Loucy (cell line): ENCODE measurements around the gene SYT2.

ENCODE experiments used
- H2AFZ ChIP-seq: fragments of 200-600 bp; sonication (generic); 2 replicates; pipeline ENCODE4 v1.6.0; 2016; ENCODE audit warnings: antibody characterized with exemption, mild to moderate bottlenecking, low read length, moderate library complexity
- H3F3A ChIP-seq: fragments of 200-600 bp; 2 replicates; pipeline ENCODE4 v1.6.0; 2016; ENCODE audit warnings: antibody characterized with exemption, low read depth, mild to moderate bottlenecking
- H3K27me3 ChIP-seq: fragments of 200-600 bp; sonication (generic); 2 replicates; pipeline ENCODE4 v1.6.1; 2014; ENCODE audit warnings: low read length, mild to moderate bottlenecking; ENCODE audit not compliant: insufficient read depth, poor library complexity, severe bottlenecking
- H3K36me3 ChIP-seq: fragments of 200-600 bp; sonication (generic); 2 replicates; pipeline ENCODE4 v1.6.1; 2016; ENCODE audit warnings: low read length; ENCODE audit not compliant: insufficient read depth
- H3K4me1 ChIP-seq: fragments of 200-600 bp; sonication (generic); 2 replicates; pipeline ENCODE4 v1.5.1; 2014; ENCODE audit warnings: low read length, mild to moderate bottlenecking; ENCODE audit not compliant: insufficient read depth, poor library complexity, severe bottlenecking
- H3K4me2 ChIP-seq: fragments of 200-600 bp; sonication (generic); 2 replicates; pipeline ENCODE4 v1.6.0; 2014; ENCODE audit warnings: antibody characterized with exemption, low read length, low read depth, mild to moderate bottlenecking; ENCODE audit not compliant: poor library complexity, severe bottlenecking
- H3K4me3 ChIP-seq: fragments of 200-600 bp; sonication (generic); 2 replicates; pipeline ENCODE4 v1.5.1; 2014; ENCODE audit warnings: low read length, mild to moderate bottlenecking, mixed read lengths; ENCODE audit not compliant: poor library complexity, severe bottlenecking
- H3K79me2 ChIP-seq: fragments of 200-600 bp; sonication (generic); 2 replicates; pipeline ENCODE4 v1.6.1; 2014; ENCODE audit warnings: low read length; ENCODE audit not compliant: insufficient read depth
- H3K9ac ChIP-seq: fragments of 200-600 bp; sonication (generic); 2 replicates; pipeline ENCODE4 v1.6.0; 2014; ENCODE audit warnings: mild to moderate bottlenecking, low read depth, low read length, moderate library complexity; ENCODE audit not compliant: poor library complexity, severe bottlenecking
- H3K9me2 ChIP-seq: fragments of 200-600 bp; sonication (generic); replicated peaks from 2 replicates; pipeline ENCODE4 v1.6.1; 2016; ENCODE audit warnings: low read depth, low read length, mixed read lengths
- H3K9me3 ChIP-seq: fragments of 200-600 bp; sonication (generic); 2 replicates; pipeline ENCODE4 v1.6.1; 2014; ENCODE audit warnings: mild to moderate bottlenecking, antibody characterized with exemption, low read length, low read depth; ENCODE audit not compliant: insufficient read depth
- H4K20me1 ChIP-seq: fragments of 200-600 bp; sonication (generic); 2 replicates; pipeline ENCODE4 v1.6.0; 2014; ENCODE audit warnings: antibody characterized with exemption, low read length, mild to moderate bottlenecking; ENCODE audit not compliant: insufficient read depth, poor library complexity, severe bottlenecking
- EZH2phosphoT487 ChIP-seq: fragments of 200-600 bp; IDR thresholded peaks from 2 replicates; pipeline ENCODE4 v1.6.1; 2018; ENCODE audit warnings: antibody characterized with exemption, mild to moderate bottlenecking, moderate library complexity, borderline replicate concordance
- TF ChIP-seq, protein P1 (sequence below): fragments of 200-600 bp; sonication (generic); conservative IDR thresholded peaks from 2 replicates; pipeline ENCODE4 v1.5.1; 2014; ENCODE audit warnings: mild to moderate bottlenecking, antibody characterized with exemption, low read length

The SYT2 gene

GRCh38 chr1:202687798-202688197, 22.5 kb downstream of the SYT2 start:
- Histone ChIP-seq H3K9me3 (no peaks in the 10 kb centered on the region), H3K79me2 (no peaks in the 10 kb centered on the region), H3K27me3 (no peaks in the 10 kb centered on the region), H3K4me3 (no peak overlapping the region), H3F3A (no peaks in the 10 kb centered on the region), H3K9me2 (no peaks in the 10 kb centered on the region), H3K4me2 (no peak overlapping the region), H3K9ac (no peak overlapping the region), H2AFZ (no peak overlapping the region), H3K36me3 (no peaks in the 10 kb centered on the region), H3K4me1 (no peaks in the 10 kb centered on the region), H4K20me1 (no peaks in the 10 kb centered on the region)
- no peak for TF ChIP-seq EZH2phosphoT487
- TF ChIP-seq, protein P1, sequence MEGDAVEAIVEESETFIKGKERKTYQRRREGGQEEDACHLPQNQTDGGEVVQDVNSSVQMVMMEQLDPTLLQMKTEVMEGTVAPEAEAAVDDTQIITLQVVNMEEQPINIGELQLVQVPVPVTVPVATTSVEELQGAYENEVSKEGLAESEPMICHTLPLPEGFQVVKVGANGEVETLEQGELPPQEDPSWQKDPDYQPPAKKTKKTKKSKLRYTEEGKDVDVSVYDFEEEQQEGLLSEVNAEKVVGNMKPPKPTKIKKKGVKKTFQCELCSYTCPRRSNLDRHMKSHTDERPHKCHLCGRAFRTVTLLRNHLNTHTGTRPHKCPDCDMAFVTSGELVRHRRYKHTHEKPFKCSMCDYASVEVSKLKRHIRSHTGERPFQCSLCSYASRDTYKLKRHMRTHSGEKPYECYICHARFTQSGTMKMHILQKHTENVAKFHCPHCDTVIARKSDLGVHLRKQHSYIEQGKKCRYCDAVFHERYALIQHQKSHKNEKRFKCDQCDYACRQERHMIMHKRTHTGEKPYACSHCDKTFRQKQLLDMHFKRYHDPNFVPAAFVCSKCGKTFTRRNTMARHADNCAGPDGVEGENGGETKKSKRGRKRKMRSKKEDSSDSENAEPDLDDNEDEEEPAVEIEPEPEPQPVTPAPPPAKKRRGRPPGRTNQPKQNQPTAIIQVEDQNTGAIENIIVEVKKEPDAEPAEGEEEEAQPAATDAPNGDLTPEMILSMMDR = no peak

- Histone ChIP-seq H2AFZ (no peak overlapping the region), H3K4me1 (no peaks in the 10 kb centered on the region), H3F3A (no peaks in the 10 kb centered on the region), H3K9me3 (no peaks in the 10 kb centered on the region), H3K27me3 (no peaks in the 10 kb centered on the region), H3K79me2 (no peaks in the 10 kb centered on the region), H3K9me2 (no peaks in the 10 kb centered on the region), H3K36me3 (no peaks in the 10 kb centered on the region), H3K4me3 (no peak overlapping the region), H4K20me1 (no peaks in the 10 kb centered on the region), H3K9ac (no peak overlapping the region), H3K4me2 (no peak overlapping the region)
- TF ChIP-seq, protein P1 = no peak
- TF ChIP-seq EZH2phosphoT487 = no peak
Measured at GRCh38 chr1:202687370-202687769, 22.9 kb downstream of the SYT2 start.

GRCh38 chr1:202685641-202686040, 24.6 kb downstream of the SYT2 start:
- no peaks in the 10 kb centered on the region for H3K27me3 ChIP-seq

More at GRCh38 chr1:202685641-202686040, 24.6 kb downstream of the SYT2 start:
- Histone ChIP-seq H4K20me1 (no peaks in the 10 kb centered on the region), H3F3A (no peaks in the 10 kb centered on the region), H2AFZ (no peak overlapping the region), H3K36me3 (no peaks in the 10 kb centered on the region), H3K4me3 (no peak overlapping the region), H3K9me2 (no peaks in the 10 kb centered on the region), H3K9me3 (no peaks in the 10 kb centered on the region), H3K4me2 (no peak overlapping the region), H3K4me1 (no peaks in the 10 kb centered on the region), H3K79me2 (no peaks in the 10 kb centered on the region), H3K9ac (no peak overlapping the region)
- TF ChIP-seq EZH2phosphoT487 = no peak
- TF ChIP-seq, protein P1 = no peak
